Left lung (tissue), 10 donors: ENCODE results near the gene TCF12. TPM values are rescaled to one million over a fixed set of nuclear protein-coding genes. Genes with fewer than 3 reads are reported as not detected.

ENCODE experiments used
- ATAC-seq: fragments of 200-7000 bp; cut with Tn5 transposase; one replicate; pipeline ENCODE4 v1.9.1; 2020; ENCODE audit warnings: moderate library complexity
- DNase-seq, 4 donors: peaks; one replicate each; pipeline ENCODE4 v3.0.0-alpha.2; 2013 to 2020
- H3K27ac ChIP-seq, 2 donors: fragments of 200-600 bp; sonication (generic) in 1 of 2; one replicate each; pipeline versions ENCODE4 v1.5.0 to v1.8.0; 2020 to 2021
- H3K27me3 ChIP-seq, 2 donors: fragments of 200-600 bp; sonication (generic) in 1 of 2; one replicate each; pipeline versions ENCODE4 v1.5.0 to v1.8.0; 2020 to 2021
- H3K36me3 ChIP-seq, 2 donors: fragments of 200-600 bp; sonication (generic) in 1 of 2; one replicate each; pipeline versions ENCODE4 v1.5.0 to v1.8.0; 2020 to 2021
- H3K4me1 ChIP-seq, 2 donors: fragments of 200-600 bp; one replicate each; pipeline ENCODE4 v1.8.0; 2021
- H3K4me3 ChIP-seq, 2 donors: fragments of 200-600 bp; sonication (generic) in 1 of 2; one replicate each; pipeline versions ENCODE4 v1.5.0 to v1.8.0; 2020 to 2021; ENCODE audit warnings: mild to moderate bottlenecking in 1 of 2
- H3K9me3 ChIP-seq, 2 donors: fragments of 200-600 bp; sonication (generic) in 1 of 2; one replicate each; pipeline versions ENCODE4 v1.5.0 to v1.8.0; 2020 to 2021
- intact Hi-C, 2 donors: fragments of 100-400 bp; cut with DNase I; formaldehyde crosslinking; loops; one replicate each; pipeline versions ENCODE4 v1.11.2 to v1.14.2; 2022
- polyA plus RNA-seq, 6 donors: library from polyadenylated mRNA; unstranded; fragments of 120-200 nt; gene quantifications; one replicate each; pipeline ENCODE4 v1.2.1, GENCODE V29; 2013; ENCODE audit not compliant: insufficient read length in 6 of 6
- total RNA-seq, 2 donors: library from RNA; stranded (reverse); fragmentation: NEBNext Ultra II Directional; extraction: Animal tissue kit (Norgen Biotek cat#: 25700); gene quantifications; one replicate each; pipeline ENCODE4 v1.2.1, GENCODE V29; 2021
- TF ChIP-seq, protein P1 (sequence below), 2 donors: fragments of 200-600 bp; sonication (generic) in 1 of 2; IDR thresholded peaks; one replicate each; pipeline versions ENCODE4 v1.5.0 to v1.8.0; 2021; ENCODE audit warnings: antibody characterized with exemption in 2 of 2
- donor health status: DM: no; HTN: yes; CAD: no.
- donor health status: DM: no; HTN: no; CAD: no.

Gene TCF12
- total and polyA plus RNA-seq, 8 donors, result 106 to 148 (median 130) TPM

DNA sequence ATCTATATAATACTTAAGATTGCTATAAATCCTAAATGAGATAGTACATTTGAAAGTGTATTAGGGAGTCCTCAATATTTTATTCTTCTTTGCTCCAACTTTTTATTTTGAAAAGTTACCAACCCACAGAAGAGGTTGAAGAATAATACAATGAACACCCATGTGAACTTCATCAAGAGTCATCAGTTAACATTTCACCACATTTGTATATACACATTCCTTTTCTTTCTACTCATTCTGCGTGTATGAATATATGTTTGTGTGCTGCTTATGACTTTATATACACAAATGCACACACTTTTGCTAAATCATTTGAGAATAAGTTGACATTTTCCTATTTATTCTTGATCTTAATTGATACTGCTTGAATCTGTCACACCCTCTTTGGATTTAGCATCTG is 264.6 kb downstream of the TCF12 start:
- DNase-seq (no peak), ATAC-seq (no peak)
- peak overlapping the region; percentile 24 to 46 for H3K27ac ChIP-seq
- H3K4me3 ChIP-seq, result no peak overlapping the region
- no peaks in the 10 kb centered on the region for H3K27me3 ChIP-seq
- TF ChIP-seq, protein P1, sequence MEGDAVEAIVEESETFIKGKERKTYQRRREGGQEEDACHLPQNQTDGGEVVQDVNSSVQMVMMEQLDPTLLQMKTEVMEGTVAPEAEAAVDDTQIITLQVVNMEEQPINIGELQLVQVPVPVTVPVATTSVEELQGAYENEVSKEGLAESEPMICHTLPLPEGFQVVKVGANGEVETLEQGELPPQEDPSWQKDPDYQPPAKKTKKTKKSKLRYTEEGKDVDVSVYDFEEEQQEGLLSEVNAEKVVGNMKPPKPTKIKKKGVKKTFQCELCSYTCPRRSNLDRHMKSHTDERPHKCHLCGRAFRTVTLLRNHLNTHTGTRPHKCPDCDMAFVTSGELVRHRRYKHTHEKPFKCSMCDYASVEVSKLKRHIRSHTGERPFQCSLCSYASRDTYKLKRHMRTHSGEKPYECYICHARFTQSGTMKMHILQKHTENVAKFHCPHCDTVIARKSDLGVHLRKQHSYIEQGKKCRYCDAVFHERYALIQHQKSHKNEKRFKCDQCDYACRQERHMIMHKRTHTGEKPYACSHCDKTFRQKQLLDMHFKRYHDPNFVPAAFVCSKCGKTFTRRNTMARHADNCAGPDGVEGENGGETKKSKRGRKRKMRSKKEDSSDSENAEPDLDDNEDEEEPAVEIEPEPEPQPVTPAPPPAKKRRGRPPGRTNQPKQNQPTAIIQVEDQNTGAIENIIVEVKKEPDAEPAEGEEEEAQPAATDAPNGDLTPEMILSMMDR (IDR thresholded peaks at IDR 0.05), result no peak
- intact Hi-C loops, result no loop called here
- no peaks in the 10 kb centered on the region for H3K9me3 ChIP-seq
- no peaks in the 10 kb centered on the region for H3K36me3 ChIP-seq
- peaks cover 10 to 15% of the 10 kb centered on the region in 2 donors for H3K4me1 ChIP-seq

DNA sequence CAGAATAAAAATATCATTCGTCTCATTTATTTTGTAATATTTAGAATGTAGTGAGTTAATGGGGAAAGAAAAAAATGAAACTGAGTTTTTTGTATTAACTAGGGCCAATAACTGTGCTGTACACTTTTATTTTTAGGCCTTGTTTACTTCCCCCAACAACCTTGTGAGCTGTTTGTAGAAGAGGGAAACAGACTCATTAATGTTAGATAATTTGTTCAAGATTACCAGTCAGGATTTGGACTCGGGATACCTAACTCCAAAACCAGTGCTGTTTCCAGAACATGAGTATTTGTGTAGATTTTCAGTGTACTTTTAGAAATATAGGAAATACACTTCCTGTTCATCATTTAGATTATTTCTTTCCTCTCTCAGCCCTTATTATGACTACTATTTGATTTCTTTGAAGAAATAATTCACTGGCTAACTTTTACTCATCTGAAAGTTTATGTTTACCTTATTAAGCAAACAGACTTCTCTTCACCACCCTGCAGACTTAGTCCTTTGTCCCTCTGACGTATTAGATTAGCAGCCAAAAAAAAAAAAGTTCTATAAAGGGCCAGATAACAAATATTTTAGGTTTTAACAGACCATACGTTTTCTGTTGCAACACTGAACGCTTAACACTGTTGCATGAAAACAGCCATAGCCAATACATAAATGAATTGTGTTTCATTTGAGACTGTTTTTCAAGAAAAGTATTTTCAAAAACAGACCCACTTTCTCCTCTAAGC is 265.3 kb downstream of the TCF12 start:
- Histone ChIP-seq H3K9me3 (no peaks in the 10 kb centered on the region), H3K4me3 (no peak overlapping the region), H3K27ac (peak overlapping the region; percentile 24 to 46), H3K4me1 (peaks cover 10 to 15% of the 10 kb centered on the region in 2 donors), H3K36me3 (no peaks in the 10 kb centered on the region), H3K27me3 (no peaks in the 10 kb centered on the region)
- intact Hi-C loops, result no loop called here
- ATAC-seq, result peak; percentile 42
- DNase-seq, result peak in 1 of 4 donors; percentile 45
- TF ChIP-seq, protein P1 (IDR thresholded peaks at IDR 0.05), result no peak

DNA sequence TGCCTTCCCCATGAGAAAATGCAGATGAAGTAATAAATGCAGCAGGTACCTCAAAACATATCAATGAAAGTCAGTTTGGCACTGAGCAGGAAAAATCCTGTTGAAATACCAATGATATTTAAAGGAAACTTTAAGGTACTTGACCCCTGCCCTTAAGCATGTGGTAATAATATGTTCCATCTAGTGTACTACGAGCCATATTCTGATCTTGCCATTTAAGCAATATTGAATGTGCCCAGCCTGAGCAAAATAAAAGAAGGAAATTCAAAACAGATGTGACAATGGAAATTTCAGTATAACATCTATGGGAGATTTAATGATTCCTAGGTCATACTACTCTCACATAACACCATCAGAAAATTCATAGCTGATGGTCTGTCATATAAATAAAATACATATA is 266.1 kb downstream of the TCF12 start:
- no peak overlapping the region for H3K4me3 ChIP-seq
- DNase-seq (no peak), ATAC-seq (peak; percentile 64)
- H3K36me3 ChIP-seq, result no peaks in the 10 kb centered on the region
- no peaks in the 10 kb centered on the region for H3K27me3 ChIP-seq
- TF ChIP-seq, protein P1 (IDR thresholded peaks at IDR 0.05), result no peak
- H3K4me1 ChIP-seq, result peaks cover 10 to 15% of the 10 kb centered on the region in 2 donors
- peak overlapping the region in 1 of 2 donors; percentile 46 for H3K27ac ChIP-seq
- intact Hi-C loops, result no loop called here
- no peaks in the 10 kb centered on the region for H3K9me3 ChIP-seq

DNA sequence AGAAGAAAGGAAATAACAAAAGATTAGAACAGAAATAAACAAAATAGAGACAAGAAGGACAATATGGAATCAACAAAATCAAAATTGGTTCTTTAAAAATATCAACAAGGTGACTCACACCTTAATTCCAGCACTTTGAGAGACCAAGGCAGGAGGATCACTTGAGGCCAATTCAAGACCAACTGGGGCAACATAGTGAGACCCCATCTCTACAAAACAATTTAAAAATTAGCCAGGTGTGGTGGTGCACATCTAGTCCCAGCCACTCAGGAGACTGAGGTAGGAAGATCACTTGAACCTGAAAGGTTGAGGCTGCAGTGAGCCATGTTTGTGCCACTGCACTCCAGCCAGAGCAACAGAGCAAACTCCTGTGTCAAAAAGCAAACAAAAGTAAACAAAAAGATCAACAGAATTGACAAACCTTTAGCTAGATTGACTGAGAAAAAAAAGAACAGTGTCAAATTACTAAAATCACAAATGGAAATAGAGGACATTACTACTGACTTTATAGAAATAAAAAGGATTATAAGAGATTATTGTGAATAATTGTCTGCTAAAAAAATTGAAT is 267.1 kb downstream of the TCF12 start:
- Histone ChIP-seq H3K36me3 (no peaks in the 10 kb centered on the region), H3K4me1 (peaks cover 10 to 15% of the 10 kb centered on the region in 2 donors), H3K27me3 (no peaks in the 10 kb centered on the region), H3K27ac (no peak overlapping the region), H3K9me3 (no peaks in the 10 kb centered on the region), H3K4me3 (no peak overlapping the region)
- intact Hi-C loops, result no loop called here
- TF ChIP-seq, protein P1 (IDR thresholded peaks at IDR 0.05), result no peak
- no peak for DNase-seq
- no peak for ATAC-seq

DNA sequence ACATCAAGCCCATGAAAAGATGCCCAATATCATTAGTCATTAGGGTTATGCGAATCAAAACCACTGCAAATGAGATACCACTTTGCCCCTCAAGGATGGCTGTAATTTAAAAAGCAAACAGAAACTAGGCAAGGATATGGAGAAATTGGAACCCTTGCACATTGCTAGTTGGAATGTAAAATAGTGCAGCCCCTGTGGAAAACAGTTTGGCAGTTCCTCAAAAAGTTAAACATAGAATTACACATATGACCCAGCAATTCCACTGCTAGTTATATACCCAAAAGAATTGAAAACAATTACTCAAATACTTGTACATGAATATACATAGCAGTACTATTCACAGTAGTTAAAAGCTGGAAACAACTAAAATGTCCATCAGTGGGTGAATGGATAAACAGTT is 271.0 kb downstream of the TCF12 start:
- TF ChIP-seq, protein P1 (IDR thresholded peaks at IDR 0.05), result no peak
- Histone ChIP-seq H3K9me3 (no peaks in the 10 kb centered on the region), H3K36me3 (peaks cover 2 to 22% of the 10 kb centered on the region in 2 donors), H3K4me3 (no peak overlapping the region), H3K4me1 (peaks cover 0 to 3% of the 10 kb centered on the region in 2 donors), H3K27me3 (no peaks in the 10 kb centered on the region), H3K27ac (no peak overlapping the region)
- intact Hi-C loops, result no loop called here
- ATAC-seq (no peak), DNase-seq (no peak)
